NCI-H1694 (cell line): ENCODE data around the gene MED9.
A peak's percentile ranks its signal among the peaks of the same experiment; 100 is the strongest.

Experiments used
- DNase-seq: peaks from one replicate; lab custom pipeline; 2025; lab: John Stamatoyannopoulos, UW

The MED9 gene

DNA sequence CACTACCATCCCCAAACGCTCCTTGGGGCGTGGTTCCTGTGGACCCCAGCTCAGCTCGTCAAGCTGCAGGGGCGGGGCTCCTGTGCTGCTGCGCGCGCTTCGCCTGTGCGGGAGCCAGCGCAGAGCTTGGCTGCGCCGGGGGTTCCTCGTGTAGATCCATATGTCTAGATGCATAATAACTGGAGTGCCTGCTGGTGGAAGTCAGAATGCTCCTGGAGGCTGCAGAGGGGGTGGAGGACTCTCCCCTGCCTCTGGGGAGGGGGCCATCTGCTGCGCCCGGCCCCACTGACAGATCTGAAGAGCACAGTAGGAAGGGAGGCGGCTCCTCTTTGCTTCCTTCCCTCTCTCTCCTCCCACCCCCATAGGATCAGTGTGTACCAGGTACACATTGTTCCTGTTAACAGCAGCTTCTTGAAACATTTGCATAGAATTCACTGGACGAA lies 14.8 kb downstream of the MED9 start:
- DNase-seq = peak; percentile 93

DNA sequence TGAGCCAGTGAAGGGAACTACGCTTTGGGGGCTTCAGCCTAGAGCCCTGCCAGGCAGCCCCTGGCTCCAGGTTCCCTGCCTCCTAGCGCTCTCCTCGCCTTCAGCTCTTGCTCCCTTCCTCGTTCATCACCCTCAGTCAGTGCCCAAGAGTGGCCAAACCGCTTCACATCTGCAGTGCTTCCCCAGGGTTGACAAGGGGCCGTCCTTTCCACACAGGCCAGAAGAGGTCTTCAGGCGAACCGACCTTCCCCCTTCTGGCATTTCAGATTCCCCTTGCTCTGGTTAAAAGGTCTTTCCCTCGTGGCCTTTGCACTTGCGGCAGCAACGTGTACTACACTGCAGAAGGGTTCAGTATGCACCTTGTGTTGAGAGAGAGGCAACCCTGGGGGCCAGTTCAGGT lies 15.3 kb downstream of the MED9 start:
- DNase-seq = no peak

DNA sequence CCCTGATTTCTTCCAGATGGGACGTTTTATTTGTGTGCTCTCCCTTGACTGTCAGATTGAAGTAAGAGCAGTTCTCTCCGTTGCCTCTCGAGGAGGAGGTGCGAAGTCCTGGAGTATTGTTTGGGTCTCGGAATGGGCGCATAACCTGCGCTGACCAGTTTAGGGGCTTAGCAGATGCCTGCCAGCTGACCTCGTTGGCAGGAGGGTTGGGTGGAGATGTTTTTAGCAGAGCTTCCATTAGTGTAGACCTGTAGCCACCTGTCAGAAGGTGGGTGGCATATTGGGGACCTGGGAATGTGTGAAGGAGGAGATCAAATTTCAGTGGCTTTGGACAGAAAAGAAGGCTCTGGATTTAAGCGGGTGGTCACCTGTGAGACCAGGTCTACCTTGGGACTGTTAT lies 15.8 kb downstream of the MED9 start:
- DNase-seq = no peak

DNA sequence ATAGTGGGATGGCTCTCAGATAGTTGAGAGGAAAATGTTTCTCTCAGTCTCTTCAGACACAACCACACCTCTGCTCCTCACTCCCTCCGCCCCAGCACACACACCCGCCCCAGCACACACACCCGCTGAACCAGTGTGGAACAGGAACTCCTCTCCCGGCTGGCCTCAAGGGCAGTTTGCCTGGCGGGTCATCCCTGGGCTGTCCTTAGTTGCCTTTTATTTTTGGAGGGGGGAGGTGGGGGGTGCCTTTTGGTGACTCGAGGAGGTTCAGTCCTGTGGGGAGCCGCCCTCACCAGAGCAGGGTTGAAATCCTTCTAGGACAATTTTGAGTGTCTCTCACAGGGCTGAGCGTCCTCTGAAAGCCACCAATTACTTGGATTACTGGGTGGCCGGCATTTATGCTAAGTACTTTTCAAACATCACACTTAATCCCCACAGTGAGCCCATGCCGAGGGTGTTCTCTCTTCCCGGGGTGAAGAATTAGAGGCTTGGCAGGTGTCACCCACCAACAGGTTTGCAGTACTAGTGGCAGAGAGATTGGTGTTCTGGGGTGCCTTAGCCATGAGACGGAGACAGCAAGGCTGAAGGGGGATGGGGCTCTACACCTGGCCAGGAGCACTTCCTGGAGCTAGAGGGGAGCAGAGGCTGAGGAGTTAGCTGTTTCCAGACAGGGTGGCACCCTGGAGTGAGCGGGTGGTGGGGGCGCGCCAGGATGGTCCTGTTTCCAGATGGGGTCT lies 16.6 kb downstream of the MED9 start:
- DNase-seq = no peak

DNA sequence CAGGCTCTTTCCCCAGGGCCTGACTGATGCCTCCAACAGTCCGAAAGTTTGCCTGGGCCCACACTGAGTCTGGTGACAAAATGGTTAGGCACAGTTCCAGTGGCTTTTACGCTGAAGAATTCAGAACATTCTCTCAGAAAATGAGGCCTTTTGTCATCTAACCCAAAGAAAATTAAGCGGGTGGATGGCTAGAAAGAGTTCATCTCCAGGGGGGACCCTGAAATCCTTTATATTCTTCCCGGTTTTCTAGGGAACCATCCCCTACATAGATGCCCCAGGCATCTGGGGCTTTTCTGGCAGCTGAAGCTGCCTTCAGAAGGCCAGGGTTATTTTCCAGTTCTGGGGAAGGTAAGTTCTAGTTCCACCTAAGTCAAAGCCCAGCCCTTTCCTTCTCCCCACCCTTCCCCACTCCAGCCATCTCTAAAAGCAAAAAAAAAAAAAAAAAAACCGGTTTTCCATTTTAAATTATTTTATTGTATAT lies 17.2 kb downstream of the MED9 start:
- no peak for DNase-seq

DNA sequence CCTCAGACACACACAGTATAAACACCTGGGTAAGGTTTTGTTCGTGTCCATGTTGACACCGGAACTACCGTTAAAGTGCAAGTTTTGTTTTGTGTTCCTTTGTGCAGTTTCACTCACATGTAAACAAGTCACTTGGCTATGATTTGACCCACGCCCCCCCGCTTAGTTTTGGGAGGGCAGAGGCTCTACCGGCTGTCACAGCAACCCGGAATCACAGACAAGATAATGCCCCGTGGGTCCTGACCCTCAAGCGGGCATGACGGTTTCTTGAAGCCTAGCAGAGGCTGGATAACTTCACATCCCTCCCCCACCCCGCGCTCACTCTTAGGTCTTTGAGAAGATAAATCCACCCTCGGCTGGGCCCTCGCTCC lies 17.7 kb downstream of the MED9 start:
- DNase-seq = no peak

DNA sequence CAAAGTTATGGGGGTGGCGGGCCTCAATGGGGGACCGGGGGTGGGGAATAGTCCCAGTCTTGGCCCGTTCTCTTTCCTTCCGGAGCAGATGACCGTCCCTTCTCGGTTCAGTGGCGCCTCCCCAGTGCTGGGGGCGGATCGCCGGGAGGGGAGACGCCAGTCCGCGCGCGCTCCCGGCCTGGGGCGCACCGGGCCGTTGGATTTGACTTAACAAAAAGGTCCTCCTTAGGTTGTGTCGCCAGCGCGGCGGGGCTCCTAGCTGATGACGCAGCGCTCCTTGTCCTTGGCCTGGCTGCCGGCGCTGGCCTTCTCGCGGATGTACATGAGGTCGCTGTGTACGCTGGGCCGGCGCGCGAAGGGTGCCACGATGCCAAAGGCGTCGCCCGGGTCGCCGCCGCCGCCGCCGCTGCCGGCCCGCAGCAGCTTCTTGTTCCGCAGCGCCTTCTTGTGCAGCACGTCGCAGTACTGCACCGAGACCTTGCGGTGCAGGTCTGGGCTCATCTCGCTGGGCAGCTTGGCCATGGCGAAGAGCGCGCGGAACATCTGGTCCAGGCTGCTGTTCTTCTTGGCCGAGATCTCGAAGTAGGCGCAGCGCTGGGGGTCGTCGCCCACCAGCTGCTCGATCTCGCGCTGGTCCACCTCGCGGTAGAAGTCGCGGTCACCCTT lies 18.2 kb downstream of the MED9 start:
- DNase-seq = no peak

DNA sequence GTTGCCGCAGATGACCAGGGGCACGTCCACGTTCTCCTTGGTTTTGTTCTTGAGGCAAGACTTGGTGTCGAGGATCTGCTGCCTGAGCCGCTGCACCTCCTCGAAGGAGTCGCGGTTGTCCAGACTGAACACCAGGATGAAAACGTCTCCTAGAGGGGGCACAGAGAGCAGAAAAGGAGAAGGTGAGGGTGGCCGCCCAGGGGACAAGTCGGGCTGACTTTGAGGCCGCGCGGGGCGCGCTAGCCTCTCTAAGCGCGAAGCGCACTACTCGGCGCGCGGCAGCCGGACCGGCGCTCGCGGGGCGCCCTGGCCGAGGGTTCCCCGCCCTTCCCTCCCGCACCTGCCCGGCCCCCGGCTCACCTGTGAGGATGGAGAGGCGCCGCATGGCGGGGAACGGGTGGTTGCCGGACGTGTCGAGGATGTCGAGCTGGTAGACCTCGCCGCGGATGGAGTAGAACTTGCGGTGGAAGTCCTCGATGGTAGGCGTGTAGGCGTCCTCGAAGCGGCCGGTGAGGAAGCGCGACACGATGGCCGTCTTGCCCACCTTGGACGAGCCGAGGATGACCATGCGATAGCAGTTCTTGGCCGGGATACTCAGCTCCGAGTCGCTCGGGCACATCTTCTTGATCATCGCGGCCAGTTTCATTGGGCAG lies 18.9 kb downstream of the MED9 start:
- no peak for DNase-seq

DNA sequence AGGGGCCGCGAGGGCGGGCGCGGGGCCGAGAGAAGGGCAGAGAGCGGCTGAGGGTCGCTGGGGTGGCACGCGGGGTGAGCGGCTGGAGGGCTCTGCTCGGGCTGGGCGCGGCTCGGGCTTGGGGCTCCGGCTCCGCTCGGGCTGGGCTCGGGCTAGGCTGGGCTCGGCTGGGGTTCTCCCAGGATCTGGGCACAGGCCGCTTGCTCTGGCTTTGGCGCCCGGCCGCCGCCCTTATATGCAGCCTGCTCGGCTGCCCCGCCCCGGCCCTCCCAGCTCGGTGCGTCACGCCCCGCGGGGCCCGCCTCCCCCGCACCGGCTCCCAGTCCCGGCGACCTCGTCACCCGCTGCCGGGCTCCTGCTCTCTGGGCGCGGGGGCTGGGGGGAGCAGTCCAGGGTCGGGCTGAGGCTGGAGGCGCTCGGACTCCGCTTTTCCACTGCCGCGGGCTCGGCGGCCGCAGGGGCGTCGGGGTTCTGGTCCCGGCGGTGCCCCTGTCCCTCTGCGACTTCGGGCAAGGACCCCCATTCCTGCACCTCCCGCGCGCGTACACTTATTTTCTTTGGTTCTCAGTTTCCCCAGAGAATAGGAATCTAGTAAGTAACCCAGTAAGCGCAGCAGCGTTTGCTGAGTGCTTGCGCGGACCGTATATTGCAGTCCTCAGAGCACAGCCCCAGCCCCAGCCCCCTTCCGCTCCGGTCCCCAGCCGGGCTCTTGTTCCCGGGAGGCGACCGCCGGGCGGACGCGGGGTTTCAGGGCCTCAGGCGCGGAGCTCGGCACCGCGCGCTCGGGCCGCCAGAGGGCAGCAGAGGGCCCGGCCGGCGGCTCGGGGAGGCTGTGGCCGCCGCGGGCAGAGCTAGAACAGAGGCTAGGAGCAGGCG lies 19.6 kb downstream of the MED9 start, which contains the start of gene RASD1:
TSS of gene RASD1 (minus strand) at position 207 of the 876 bp plus-strand sequence. CDS start 214 bp downstream, outside the sequence.
- DNase-seq = peak; percentile 72

DNA sequence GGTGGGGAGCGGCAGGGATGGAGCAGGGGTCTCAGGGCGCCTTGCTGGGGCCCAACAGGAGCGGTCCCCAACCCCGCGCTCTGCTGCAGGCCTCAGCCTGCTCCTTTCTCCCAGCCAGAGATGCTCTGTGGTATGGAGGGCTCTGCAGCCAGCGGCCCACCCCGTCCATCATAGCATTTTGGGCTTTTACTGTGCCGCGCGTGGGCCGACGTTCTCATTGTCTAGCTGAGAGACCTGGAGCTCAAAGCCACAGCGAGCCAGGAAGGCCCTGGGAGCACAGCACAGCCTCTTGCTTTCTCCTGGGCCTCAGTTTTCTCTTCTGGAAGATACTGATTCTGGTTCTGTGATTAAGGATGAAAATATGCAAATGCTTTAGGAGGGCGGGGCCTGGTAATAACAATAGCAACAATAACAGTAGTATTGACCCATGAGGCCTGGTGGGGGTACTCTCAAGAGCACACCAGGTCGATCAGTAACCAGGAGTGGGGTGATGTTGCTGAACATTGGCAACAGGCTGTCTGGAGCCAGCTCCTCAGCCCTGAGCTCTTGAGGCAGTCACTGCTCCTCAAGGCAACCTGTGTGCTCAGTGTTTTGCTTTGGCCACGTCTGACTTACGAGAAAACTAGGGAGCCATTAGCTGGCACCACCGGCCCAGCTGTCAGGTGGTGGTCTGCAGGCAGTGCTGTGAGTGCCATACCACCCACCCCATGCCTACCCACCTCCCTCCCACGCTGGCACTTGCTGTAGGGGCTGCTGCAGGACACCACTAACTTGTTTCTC lies 20.5 kb downstream of the MED9 start:
- no peak for DNase-seq

DNA sequence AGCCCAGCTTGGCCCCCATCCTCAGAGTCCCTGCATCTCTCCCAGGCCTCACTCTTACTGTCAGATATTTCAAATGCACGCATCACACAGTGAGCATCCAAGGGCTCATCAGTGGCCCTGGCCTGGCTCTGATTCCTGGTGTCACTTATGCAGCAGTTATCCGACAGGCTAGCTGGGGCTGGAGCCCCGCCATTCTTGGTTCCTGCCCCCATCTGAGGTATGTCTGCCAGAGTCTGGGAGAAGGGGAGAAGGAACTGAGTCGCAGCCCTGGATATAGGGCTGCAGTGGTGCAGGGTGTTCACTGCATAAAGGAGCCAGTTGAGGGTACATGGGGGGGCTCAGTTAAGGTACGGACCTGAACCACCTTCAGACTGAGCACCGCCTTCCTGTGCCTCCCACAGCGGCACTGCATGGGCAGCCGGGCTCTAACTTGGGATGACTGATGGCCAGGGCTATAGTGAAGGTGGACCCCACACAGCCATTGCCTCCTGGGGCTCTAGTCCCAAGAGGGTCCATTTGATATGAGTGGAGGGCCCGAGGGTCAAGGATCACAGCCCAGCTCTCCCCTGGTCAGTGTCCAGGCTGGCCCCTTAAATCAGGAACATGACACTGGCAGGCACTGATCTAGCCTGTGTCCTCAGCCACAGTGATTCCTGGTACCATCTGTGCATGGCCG lies 21.2 kb downstream of the MED9 start:
- no peak for DNase-seq

DNA sequence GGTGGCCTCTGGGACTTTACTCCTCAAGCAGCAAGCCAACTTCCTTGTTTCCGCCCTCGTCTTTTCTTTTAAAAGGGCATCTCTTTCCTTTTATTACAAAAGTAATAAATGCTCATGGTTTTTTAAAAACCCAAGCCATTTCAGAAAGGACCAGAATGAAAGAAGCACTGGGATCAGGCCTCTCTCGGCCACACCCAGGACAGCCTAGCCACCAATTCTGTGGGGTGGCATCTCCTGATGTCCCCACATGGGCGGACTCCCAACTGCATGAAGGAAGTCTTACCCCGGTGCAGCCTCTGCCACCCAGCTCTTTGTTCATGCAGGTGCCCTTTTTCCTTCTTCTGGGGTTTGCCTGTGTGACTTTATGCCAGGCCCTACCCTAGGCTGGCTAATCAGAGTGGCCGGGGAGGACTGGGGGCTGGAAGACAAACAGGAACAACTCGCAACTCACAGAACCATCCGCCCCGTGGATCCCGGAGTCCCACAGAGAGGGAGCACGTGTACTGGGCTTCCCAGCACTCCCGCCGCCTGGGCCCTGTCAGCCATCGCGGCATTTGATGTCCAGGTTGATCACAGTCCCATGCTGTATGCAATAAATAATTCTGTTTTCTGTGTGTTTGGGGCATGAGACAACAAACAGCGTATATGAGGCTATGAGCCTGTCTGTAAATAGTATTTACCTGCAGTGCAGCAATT lies 22.0 kb downstream of the MED9 start:
- DNase-seq = no peak

DNA sequence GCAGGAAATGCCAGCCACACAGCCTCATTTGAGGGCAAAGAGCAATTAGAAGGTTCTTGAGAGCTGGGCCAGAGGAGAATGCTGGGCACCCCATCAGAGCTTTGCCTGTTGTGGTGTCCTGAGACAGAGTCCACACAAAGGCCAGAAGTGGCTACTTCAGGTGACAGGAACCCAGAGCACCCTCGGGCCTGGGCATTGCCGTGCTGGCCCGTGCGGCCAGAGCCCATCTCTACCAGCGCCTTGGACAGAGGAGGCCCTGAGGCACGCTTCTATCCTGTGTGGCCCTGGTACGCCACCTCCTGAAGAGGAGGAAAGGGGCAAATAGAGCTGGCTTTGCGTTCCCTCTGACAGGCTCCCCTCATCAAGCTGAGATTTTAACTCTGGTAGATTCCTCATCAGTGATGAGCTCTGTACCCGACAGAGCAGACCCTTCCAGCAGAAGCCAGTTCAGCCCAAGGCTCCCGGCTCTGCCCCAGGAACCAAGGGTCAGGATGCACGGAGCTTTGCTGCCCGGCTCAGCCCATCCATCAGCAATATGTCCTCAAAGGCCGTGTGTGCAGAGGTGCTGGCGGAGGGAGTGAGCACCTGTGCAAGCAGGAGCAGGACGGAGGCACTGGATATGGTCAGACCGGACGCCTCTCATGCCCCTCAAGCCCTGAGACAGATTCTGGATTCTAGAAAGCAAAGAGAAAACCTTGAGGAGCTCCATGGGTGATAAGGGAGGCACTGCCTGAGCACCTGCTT lies 22.8 kb downstream of the MED9 start:
- DNase-seq = no peak

DNA sequence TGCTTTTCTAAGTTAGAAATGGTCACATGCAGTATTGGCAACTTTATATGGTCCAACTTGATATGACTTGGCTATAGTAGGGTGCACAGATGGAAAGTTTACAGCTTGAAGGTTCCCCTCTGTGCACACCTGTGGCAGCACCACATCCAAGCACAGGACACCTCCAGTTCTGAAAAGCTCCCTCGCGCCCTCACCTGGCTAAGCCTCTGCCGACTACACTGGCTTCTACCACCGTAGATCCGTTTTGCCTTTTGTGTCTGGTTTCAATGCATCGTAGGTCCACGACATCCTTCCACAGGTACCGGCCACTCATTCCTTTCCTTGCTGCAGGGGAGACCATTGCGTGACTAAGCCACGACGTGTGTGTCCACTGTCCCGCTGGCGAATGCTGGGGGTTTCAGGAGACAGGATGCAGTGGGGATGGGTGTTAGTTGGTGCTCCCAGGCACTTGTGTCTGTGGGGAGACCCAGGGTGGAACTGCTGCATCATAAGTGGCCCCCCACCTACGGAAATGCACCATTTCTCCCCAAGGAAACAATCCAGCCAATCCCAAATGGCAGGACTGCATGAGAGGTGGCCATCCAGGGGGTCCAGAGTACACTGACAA lies 24.3 kb downstream of the MED9 start:
- DNase-seq = no peak

DNA sequence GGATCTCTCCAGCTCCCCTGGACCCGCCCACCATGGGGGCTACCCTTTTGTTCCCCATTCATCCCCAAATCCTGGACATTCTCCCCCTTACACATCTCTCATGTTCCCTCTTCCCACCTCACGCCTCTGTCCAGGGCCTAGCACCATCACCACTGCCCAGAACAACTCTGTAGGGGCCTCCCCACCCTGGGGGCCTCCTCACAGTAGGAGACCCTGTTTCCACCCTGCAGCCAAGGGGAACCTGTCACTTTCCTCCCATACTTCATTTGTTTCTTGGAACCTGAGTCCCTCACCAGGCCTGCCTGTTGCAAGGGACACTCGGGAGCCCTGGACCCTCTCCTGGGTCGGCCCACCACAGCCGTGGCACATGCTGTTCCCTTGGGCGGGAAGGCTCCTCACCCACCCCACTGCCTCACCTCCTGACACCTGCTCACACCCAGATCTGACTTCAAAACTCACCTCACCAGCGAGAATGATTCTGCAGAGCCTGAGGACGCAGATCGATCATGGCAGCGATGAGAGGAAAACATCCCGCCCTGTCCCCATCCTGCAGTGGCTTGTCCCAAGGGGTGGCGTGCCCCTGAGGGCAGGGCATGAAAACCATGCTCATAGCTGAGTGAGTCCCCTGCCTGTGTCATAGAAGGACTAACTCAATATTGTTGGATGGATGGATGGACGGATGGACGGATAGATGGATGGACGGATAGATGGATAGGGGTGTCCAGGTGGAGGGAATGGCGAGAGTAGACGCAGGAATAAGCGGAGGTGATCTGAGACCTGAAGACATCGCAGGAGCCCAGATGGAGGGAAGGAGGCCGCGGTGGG lies 26.2 kb downstream of the MED9 start:
- no peak for DNase-seq

DNA sequence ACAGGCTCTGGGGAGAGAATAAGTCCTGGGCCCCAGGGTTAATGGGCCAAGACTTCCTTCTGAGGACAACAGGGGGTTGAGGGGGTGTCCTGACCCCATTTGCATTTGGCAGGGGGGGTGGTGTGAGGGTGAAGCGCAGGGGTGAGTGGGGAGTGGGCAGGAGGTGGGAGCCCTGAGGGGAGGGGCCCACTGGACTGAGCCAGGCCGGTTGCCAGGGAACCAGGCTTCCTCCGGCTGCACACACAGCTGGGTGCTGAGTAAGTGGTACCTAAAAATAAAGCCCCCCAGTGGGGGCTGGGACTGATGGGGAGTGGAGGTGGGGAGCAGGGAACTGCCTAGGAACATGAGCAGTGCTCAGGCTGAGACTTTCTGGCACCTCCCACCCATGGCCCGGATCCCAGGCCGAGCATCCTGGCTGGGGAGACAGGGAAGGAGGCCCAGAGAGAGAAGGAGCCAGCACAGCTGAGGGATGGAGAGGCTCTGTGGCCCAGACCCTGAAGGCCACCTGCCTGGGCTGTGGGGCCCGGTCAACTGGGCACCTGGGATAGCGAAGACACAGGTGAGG lies 26.8 kb downstream of the MED9 start:
- DNase-seq = no peak

DNA sequence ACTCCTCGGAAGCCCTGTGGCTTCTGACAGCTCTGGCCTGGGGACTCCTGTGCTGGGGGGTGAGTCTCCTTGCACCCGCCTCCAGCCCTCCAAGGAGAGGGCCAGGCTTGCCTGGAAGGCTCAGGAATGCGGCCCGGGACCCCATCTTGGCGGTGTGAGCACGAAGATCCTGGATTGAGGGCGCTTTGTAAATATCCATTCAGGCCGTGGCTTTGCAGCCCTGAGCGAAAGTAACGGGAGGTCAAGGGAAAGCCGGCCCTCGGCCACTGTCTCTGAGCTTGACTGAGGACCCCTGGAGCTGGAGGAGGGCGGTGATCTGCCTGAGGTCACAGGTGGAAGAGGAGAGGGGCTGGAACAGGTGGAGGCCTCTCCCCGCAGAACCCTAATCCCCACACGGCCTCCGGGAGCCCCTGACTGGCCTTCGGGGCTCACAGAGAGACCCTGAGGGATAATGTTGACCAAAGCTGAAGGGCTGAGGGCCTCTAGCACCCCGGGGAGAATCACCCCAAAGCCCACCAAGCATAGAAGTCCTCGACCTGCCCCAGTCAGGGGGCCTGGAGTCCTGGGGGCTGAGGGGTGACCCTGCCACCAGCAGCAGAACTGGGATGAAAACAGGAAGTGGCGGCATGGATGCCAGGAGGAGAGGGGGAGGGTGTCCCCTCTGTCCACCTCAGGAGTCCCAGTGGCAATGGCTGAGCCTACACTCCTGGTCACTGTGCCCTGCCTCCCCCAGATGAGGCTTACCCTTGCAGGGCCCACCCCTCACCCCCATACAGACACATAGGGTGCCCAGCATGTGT lies 27.7 kb downstream of the MED9 start:
- DNase-seq = no peak
